ENCODE results near the gene DUSP21. TPM values are rescaled to one million over a fixed set of nuclear protein-coding genes. Genes with fewer than 3 reads are reported as not detected.
"Not testable (repeated sequence)": the region's sequence is repeated elsewhere in the genome, so short reads cannot be mapped to it uniquely, and the experiment has no call there.

DUSP21 gene
- polyA plus RNA-seq, 1 donor from 2014 or later = not detected

DNA sequence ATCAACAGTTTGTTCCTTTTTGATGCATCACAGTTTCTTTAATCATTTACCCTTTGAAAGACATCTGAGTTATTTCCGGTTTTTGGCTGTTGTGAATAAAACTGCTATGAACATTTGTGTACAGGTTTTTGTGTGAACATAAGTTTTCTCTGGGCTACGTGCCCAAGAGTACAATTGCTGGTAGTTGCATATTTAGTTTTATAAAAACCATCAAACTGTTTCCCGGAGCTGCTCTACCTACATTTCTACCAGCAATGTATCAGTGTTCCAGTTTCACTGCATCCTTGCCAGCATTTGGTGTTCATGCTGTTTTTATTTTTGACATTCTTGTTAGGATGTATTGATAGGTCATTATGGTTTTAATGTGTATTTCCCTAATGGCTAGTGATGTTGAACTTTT is 46.4 kb downstream of the DUSP21 start:
- Histone ChIP-seq H3K9ac (ENCODE audit: low read length) (no peak overlapping the region), H3K4me3 (ENCODE audit: low read length) (no peak overlapping the region), H4K20me1 (ENCODE audit: insufficient read depth) (no peaks in the 10 kb centered on the region), H3K27me3 (ENCODE audit: insufficient read depth, low read depth, low read length) (no peaks in the 10 kb centered on the region), H2AFZ (ENCODE audit: low read depth, low read length) (no peak overlapping the region), H3K9me3 (ENCODE audit: low read length) (no peaks in the 10 kb centered on the region), H3F3A (ENCODE audit: insufficient read depth, low read length, poor library complexity, severe bottlenecking) (no peaks in the 10 kb centered on the region), H3K4me2 (ENCODE audit: low read length) (no peak overlapping the region), H3K36me3 (ENCODE audit: insufficient read depth, low read length) (no peaks in the 10 kb centered on the region), H3K27ac (ENCODE audit: low read length) (no peak overlapping the region), H3K9me2 (ENCODE audit: insufficient read depth, low read length) (no peaks in the 10 kb centered on the region), H3K79me2 (replicated peaks; ENCODE audit: insufficient read depth, low read length) (peaks cover 30% of the 10 kb centered on the region)
- no peak for TF ChIP-seq EP300 (conservative IDR thresholded peaks at IDR 0.05; ENCODE audit: poor library complexity, severe bottlenecking)
- no peak for TF ChIP-seq TAF1 (IDR thresholded peaks at IDR 0.05; ENCODE audit: low read depth)
- TF ChIP-seq EZH2 (IDR thresholded peaks at IDR 0.05; ENCODE audit: borderline replicate concordance, insufficient read depth, low read length, poor library complexity, severe bottlenecking) = no peak
- TF ChIP-seq RAD21 (conservative IDR thresholded peaks at IDR 0.05) = no peak
- TF ChIP-seq MXI1 (conservative IDR thresholded peaks at IDR 0.05; ENCODE audit: poor library complexity, severe bottlenecking) = no peak
- TF ChIP-seq SMC3 (conservative IDR thresholded peaks at IDR 0.05; ENCODE audit: poor library complexity) = no peak
- no peak for TF ChIP-seq POLR2AphosphoS5 (IDR thresholded peaks at IDR 0.05)
- TF ChIP-seq, protein P1, sequence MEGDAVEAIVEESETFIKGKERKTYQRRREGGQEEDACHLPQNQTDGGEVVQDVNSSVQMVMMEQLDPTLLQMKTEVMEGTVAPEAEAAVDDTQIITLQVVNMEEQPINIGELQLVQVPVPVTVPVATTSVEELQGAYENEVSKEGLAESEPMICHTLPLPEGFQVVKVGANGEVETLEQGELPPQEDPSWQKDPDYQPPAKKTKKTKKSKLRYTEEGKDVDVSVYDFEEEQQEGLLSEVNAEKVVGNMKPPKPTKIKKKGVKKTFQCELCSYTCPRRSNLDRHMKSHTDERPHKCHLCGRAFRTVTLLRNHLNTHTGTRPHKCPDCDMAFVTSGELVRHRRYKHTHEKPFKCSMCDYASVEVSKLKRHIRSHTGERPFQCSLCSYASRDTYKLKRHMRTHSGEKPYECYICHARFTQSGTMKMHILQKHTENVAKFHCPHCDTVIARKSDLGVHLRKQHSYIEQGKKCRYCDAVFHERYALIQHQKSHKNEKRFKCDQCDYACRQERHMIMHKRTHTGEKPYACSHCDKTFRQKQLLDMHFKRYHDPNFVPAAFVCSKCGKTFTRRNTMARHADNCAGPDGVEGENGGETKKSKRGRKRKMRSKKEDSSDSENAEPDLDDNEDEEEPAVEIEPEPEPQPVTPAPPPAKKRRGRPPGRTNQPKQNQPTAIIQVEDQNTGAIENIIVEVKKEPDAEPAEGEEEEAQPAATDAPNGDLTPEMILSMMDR (IDR thresholded peaks at IDR 0.05; ENCODE audit: poor library complexity, severe bottlenecking) = no peak
- TF ChIP-seq, protein P2, sequence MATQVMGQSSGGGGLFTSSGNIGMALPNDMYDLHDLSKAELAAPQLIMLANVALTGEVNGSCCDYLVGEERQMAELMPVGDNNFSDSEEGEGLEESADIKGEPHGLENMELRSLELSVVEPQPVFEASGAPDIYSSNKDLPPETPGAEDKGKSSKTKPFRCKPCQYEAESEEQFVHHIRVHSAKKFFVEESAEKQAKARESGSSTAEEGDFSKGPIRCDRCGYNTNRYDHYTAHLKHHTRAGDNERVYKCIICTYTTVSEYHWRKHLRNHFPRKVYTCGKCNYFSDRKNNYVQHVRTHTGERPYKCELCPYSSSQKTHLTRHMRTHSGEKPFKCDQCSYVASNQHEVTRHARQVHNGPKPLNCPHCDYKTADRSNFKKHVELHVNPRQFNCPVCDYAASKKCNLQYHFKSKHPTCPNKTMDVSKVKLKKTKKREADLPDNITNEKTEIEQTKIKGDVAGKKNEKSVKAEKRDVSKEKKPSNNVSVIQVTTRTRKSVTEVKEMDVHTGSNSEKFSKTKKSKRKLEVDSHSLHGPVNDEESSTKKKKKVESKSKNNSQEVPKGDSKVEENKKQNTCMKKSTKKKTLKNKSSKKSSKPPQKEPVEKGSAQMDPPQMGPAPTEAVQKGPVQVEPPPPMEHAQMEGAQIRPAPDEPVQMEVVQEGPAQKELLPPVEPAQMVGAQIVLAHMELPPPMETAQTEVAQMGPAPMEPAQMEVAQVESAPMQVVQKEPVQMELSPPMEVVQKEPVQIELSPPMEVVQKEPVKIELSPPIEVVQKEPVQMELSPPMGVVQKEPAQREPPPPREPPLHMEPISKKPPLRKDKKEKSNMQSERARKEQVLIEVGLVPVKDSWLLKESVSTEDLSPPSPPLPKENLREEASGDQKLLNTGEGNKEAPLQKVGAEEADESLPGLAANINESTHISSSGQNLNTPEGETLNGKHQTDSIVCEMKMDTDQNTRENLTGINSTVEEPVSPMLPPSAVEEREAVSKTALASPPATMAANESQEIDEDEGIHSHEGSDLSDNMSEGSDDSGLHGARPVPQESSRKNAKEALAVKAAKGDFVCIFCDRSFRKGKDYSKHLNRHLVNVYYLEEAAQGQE (IDR thresholded peaks at IDR 0.05; ENCODE audit: borderline replicate concordance) = no peak

DNA sequence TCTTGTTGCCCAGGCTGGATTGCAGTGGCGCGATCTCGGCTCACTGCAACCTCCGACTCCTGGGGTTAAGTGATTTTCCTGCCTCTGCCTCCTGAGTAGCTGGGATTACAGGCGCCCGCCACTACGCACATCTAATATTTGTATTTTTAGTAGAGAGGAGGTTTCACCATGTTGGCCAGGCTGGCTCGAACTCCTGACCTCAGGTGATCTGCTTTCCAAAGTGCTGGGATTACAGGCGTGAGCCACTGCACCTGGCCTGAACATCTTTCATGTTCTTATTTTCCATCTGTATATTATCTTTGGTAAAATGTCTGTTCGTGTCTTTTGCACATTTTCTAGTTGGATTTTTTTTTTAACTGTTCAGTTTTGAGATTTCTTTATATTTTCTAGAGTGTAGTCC is 46.9 kb downstream of the DUSP21 start:
- H3F3A ChIP-seq (ENCODE audit: insufficient read depth, low read length, poor library complexity, severe bottlenecking); H3K4me3 ChIP-seq (ENCODE audit: low read length); H3K36me3 ChIP-seq (ENCODE audit: insufficient read depth, low read length); H3K27me3 ChIP-seq (ENCODE audit: insufficient read depth, low read depth, low read length); H3K9me3 ChIP-seq (ENCODE audit: low read length); H2AFZ ChIP-seq (ENCODE audit: low read depth, low read length); H3K9ac ChIP-seq (ENCODE audit: low read length); H4K20me1 ChIP-seq (ENCODE audit: insufficient read depth); H3K27ac ChIP-seq (ENCODE audit: low read length); H3K9me2 ChIP-seq (ENCODE audit: insufficient read depth, low read length); H3K4me2 ChIP-seq (ENCODE audit: low read length): not testable (repeated sequence)
- peaks cover 33% of the 10 kb centered on the region for H3K79me2 ChIP-seq (replicated peaks; ENCODE audit: insufficient read depth, low read length)

DNA sequence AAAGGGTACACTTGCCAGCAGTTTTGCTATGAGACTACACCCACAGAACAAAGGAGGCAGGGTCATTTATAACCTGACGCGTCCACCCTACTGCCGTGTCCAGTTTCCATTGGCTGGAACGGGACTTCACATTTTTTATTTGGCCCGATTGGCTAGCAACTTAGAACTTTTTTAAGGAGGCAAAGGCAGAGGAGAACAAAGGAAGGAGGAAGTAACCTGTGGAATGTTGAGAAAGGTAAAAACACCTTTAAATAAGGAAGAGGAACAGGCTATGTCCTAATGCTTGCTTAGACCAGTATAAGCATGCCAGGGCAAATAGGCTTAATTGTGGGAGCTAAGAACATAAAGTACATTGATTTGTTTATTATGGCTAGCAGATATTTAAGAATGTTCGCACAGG is 47.8 kb downstream of the DUSP21 start:
- H2AFZ ChIP-seq (ENCODE audit: low read depth, low read length) = no peak overlapping the region
- no peaks in the 10 kb centered on the region for H3F3A ChIP-seq (ENCODE audit: insufficient read depth, low read length, poor library complexity, severe bottlenecking)
- no peaks in the 10 kb centered on the region for H3K9me2 ChIP-seq (ENCODE audit: insufficient read depth, low read length)
- no peaks in the 10 kb centered on the region for H3K9me3 ChIP-seq (ENCODE audit: low read length)
- no peak overlapping the region for H3K27ac ChIP-seq (ENCODE audit: low read length)
- H3K9ac ChIP-seq (ENCODE audit: low read length) = no peak overlapping the region
- no peaks in the 10 kb centered on the region for H3K36me3 ChIP-seq (ENCODE audit: insufficient read depth, low read length)
- no peaks in the 10 kb centered on the region for H4K20me1 ChIP-seq (ENCODE audit: insufficient read depth)
- TF ChIP-seq, protein P2 (IDR thresholded peaks at IDR 0.05; ENCODE audit: borderline replicate concordance) = no peak
- no peaks in the 10 kb centered on the region for H3K27me3 ChIP-seq (ENCODE audit: insufficient read depth, low read depth, low read length)
- peaks cover 39% of the 10 kb centered on the region for H3K79me2 ChIP-seq (replicated peaks; ENCODE audit: insufficient read depth, low read length)
- no peak overlapping the region for H3K4me3 ChIP-seq (ENCODE audit: low read length)
- H3K4me2 ChIP-seq (ENCODE audit: low read length) = no peak overlapping the region
